GM19351 (cell line): Measurements from ENCODE around the gene CD200.
"Not testable (repeated sequence)": the region's sequence is repeated elsewhere in the genome, so short reads cannot be mapped to it uniquely, and the experiment has no call there.

ENCODE experiments used
- ATAC-seq: cut with Tn5 transposase; IDR thresholded peaks from one replicate; pipeline ENCODE4 v1.9.1; 2021; ENCODE audit warnings: mild to moderate bottlenecking, moderate library complexity; ENCODE audit not compliant: unreplicated experiment

CD200 gene

DNA sequence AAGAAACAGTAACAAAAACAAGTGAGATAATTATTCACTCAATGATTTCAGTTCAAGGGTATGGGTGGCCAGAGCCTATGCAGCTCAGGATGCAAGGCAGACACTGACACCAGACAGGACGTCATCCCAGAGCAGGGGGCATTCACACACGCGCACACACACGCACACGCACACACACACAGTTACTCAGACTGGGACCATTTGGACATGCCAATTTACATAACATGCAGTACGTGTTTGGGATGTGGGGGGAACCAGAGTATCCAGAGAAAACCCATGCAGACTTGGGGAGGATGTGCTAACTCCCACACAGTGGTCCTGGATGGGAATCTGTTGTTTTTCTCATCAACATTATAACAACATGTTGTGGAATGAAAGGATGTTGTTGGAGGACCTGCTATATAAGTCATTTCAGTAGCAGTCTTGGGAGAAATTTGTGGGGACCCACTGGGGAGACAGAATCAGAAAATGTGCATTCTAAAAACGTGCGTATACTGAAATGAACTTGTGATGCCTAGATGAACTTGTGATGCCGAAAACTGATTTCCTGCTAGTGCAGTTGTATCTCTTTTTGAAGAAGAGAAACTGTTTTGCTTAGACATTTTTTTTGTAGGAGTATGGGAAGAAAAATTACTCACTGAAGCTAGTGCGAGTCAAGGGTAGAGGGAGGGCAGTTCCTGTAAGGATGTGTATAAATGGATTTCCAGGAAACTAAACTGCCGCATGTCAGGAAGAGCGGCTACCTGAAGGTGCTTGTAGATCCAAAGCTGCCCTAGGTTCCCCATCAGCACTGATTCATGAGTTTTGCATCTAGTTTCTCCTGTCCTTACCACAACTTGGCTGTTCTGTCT, 25.2 kb downstream of the CD200 start:
- peak; percentile 50 for ATAC-seq

DNA sequence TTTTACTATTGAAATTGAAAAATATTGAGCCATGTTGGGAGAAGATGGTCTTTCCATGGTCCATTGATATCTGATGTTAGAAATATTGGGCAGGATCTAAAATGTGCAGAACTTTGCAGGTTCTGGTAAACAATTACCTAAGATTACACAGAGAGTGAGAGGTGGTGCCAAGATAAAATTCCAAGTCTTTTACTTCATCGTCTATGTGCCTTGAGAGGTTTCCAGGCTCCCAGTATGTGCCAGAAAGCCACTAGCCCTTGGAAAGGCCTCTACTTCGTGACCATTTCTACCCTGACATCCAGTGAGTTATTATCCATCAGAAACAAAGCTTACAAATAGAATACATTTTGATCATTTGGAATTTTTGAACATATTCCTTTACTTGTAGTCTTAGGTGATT, 27.6 kb downstream of the CD200 start:
- no peak for ATAC-seq

GRCh38 chr3:112362221-112362620, 29.3 kb downstream of the CD200 start:
- no peak for ATAC-seq

DNA sequence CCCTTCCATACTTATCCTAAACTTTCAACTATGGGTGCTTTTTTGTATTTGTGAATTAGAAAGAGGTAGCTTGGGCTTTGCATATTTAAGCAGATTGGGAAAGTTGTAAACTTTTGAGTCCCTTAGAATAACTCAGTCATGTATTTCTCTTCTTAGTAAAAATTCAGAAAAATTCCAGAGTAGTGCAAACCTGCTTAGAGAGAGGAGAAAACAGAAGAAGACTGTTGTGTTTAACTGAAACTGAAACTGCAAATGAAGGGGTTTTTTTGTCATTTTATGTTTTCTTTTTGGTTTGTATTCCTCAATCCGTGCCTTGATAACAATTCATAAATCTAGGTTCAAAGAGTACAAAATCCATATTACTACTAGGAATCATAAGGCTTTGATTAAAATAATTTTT, 31.3 kb downstream of the CD200 start:
- no peak for ATAC-seq

DNA sequence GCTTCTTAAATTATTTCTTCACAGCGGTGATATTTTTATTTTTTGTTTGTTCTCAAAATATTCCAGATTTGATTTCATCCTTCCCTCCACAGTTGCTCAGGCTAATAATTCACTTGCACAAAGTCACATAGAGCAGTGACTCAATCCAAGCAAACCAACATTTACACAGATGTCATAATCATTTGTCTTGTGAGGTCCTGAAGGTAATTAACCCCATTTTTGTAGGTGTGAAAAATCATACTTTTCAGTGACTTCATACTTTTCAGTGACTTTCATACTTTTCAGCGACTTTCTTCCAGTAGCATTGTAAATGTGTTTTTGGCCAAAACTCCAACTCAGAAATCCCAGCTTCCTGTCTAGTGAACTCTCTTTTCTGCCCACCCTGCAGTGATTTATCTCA, 32.1 kb downstream of the CD200 start:
- ATAC-seq: no peak

DNA sequence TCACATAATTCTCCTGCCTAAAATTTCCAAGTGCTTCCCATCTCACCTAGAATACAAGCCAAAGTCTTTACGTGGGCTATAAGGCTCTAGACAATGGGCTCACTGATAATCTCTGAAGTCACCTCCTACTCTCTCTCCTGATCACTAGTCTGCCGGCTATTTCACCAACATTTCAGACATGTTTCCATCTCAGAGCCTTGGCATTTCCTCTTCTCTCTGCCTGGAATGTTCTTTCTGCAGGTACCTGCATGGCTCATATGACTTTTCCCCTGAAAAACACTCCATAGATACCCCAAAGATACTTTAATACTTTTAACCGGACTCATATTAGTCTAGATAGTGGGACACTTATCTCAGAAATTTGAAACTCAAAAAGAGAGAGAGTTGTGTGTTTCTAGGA, 32.7 kb downstream of the CD200 start:
- no peak for ATAC-seq

- ATAC-seq: no peak
Measured at GRCh38 chr3:112366522-112366921, 33.6 kb downstream of the CD200 start.

- no peak for ATAC-seq
Measured at GRCh38 chr3:112371569-112371968, 38.6 kb downstream of the CD200 start.

DNA sequence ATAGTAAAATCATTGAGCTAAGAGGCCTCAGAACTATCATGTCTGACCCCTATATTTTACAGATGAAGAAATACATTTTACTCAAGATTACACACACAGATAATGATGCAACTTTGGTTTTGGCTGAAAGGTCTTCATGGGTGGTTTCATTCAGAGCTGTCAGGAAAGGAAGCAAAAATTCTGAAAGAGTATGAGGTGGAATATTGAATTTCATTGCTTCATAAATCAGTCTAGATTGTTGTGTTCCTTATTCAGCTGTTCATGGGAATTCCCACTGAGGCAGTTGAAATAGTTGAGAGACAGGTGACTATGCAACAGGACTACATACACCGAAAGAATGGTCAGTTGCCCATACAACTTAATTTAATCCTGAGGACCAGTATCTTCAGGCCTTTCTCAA, 39.4 kb downstream of the CD200 start:
- ATAC-seq: no peak

- ATAC-seq: no peak
Measured at GRCh38 chr3:112373476-112373875, 40.5 kb downstream of the CD200 start.

DNA sequence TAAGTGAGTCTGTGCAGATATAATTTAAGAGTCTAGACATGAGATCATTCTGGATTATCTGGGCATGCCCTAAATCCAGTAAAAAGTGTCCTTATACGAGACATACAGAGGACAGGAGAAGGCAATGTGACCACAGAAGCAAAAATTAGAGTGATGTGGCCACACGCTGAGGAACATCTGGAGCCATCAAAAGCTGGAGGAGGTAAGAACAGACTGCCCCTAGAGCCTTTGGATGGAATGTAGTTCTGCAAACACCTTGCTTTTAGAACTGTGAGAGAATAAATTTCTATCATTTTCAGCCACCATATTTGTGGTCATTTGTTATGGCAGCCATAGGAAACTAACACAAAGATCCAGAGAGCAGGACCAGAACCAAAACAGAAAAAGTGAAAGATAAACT, 41.0 kb downstream of the CD200 start:
- no peak for ATAC-seq

DNA sequence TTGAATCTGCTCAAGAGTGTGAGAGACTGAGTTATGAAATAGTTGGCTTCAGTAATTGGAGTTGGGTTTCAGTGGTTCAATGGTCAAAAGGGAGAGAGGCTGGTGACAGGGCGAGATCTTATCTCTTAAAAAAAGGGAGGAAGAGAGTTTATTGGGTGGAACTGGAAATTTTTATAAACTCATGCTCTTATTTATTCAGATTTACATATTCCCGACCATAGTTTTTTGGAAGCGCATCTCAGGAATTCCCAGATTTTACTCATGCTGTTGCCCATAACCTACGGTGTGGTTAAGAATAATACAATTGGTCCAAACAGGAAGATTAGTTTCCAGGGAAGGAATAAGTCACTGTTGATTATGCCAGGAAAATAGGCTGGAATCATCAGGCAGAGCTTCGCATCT, 41.4 kb downstream of the CD200 start:
- no peak for ATAC-seq

DNA sequence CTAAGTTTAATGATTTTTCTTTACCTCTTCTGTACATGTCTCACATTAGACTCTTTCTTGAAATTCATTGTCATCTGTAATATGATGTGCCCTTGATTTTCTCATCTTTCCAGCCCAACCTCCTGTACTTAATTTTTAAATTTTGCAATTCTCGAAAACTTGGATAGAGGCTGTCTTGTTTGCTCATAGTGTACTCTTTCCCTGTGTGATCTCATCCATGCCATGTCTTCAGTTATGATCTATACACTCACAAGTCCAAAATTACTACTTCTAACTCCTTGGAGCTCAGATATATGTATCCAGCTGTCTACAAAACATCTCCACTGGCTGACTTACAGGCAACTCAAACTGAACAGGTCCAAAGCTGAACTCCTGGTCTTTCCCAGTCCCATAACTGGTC, 42.2 kb downstream of the CD200 start:
- ATAC-seq: no peak

DNA sequence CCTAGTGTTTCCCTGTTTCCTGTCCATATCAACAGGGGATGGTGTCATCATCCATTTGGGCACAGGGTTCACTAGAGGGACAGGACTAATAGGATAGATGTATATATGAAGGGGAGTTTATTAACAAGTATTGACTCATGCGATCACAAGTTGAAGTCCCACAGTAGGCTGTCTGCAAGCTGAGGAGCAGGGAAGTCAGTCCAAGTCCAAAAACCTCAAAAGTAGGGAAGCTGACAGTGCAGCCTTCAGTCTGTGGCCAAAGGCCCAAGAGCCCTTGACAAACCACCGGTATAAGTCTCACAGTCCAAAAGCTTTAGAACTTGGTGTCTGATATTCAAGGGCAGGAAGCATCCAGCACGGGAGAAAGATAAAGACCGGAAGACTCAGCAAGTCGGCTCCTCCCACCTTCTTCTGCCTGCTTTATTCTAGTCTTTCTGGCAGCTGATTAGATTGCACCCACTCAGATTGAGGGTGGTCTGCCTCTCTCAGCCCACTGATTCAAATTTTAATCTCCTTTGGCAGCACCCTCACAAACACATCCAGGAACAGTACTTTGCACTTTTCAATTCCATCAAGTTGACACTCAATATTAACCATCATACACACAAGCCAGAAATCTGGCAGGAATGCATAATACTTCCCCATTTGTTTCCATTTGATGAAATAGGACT, 43.4 kb downstream of the CD200 start:
- no peak for ATAC-seq

DNA sequence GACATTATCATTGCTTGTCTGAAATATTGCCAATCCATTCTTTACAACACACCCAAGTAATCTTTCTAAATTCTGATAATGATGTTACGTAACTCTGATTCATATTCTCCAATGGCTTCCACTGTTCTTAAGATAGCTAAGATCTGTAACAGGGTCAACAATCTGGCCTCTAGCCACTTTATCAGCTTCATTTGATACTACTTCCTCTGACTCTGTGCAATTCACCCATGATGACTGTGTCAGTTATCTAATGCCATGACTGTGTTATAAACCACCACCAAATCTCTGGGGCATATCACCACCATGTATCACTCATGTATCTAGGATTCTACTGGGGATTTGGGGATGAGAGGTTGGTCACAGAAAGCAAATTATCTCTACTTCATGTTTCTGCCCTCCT, 44.0 kb downstream of the CD200 start:
- no peak for ATAC-seq

GRCh38 chr3:112377568-112378071, 44.7 kb downstream of the CD200 start:
- no peak for ATAC-seq

GRCh38 chr3:112378347-112378746, 45.4 kb downstream of the CD200 start:
- not testable (repeated sequence) for ATAC-seq

GRCh38 chr3:112379020-112379690, 46.2 kb downstream of the CD200 start:
- no peak for ATAC-seq

- no peak for ATAC-seq
Measured at GRCh38 chr3:112381673-112382542, 49.0 kb downstream of the CD200 start.

DNA sequence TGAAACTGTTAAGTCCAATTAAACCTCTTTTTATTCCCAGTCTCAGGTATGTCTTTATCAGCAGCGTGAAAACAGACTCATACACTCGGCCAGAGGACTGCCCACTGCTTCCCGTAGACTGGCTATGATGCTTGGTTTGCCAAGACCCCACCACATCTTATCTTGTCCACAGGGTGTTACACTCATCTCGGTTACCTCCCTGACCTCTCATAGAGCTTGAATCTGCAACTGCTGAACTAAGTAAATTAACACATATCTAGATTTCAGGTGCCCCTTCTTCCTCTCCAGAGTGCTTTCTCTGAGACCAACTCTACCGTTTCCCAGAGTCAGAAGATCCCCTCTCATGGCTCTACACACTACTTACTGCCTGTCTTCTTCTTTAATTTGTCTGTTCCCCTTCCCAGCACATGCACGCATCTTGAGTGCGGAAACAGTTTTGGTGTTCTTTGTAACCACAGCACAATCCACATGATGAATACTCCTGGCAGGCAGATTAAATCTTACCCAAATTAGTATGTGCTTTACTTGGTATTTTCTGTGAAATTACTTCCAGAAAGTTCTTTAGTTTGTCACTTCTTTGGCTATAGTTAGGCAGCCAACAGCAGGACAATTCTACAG, 49.7 kb downstream of the CD200 start:
- ATAC-seq: no peak
